CD4-positive, alpha-beta T cell treated with Interleukin-17A for 4 hours (primary cell): ENCODE data around the gene PPP1R1C.

ENCODE experiments used
- DNase-seq: peaks from one replicate; pipeline ENCODE4 v3.0.0-alpha.2; 2020; ENCODE audit warnings: mixed read lengths

Gene PPP1R1C

GRCh38 chr2:182115258-182115657 lies 129.6 kb downstream of the PPP1R1C start:
- DNase-seq: no peak

GRCh38 chr2:182116774-182117173 lies 131.1 kb downstream of the PPP1R1C start:
- DNase-seq: no peak

GRCh38 chr2:182117196-182117595 lies 131.5 kb downstream of the PPP1R1C start:
- DNase-seq: no peak

- DNase-seq: no peak
Observed at GRCh38 chr2:182128821-182129707, 143.4 kb downstream of the PPP1R1C start.

GRCh38 chr2:182132605-182133004 lies 147.0 kb downstream of the PPP1R1C start:
- DNase-seq: no peak

- DNase-seq: no peak
Observed at GRCh38 chr2:182133195-182133891, 147.7 kb downstream of the PPP1R1C start.

GRCh38 chr2:182134201-182134600 lies 148.5 kb downstream of the PPP1R1C start:
- DNase-seq: no peak

GRCh38 chr2:182142062-182142461 lies 156.4 kb downstream of the PPP1R1C start:
- DNase-seq: no peak

GRCh38 chr2:182144041-182144775 lies 158.6 kb downstream of the PPP1R1C start:
- no peak for DNase-seq

- no peak for DNase-seq
Observed at GRCh38 chr2:182144776-182145165, 159.1 kb downstream of the PPP1R1C start.

- no peak for DNase-seq
Observed at GRCh38 chr2:182148344-182148743, 162.7 kb downstream of the PPP1R1C start.

- DNase-seq: no peak
Observed at GRCh38 chr2:182163878-182164277, 178.2 kb downstream of the PPP1R1C start.

- no peak for DNase-seq
Observed at GRCh38 chr2:182164686-182165085, 179.0 kb downstream of the PPP1R1C start.

GRCh38 chr2:182165202-182165601 lies 179.5 kb downstream of the PPP1R1C start:
- no peak for DNase-seq

- no peak for DNase-seq
Observed at GRCh38 chr2:182166406-182166805, 180.8 kb downstream of the PPP1R1C start.

GRCh38 chr2:182166841-182167240 lies 181.2 kb downstream of the PPP1R1C start:
- DNase-seq: no peak
